OCI-LY1 (cell line): ENCODE measurements around the gene RAET1G.

Source experiments
- H2AFZ ChIP-seq: fragments of 200-600 bp; sonication (generic), shearing (Covaris generic); 2 replicates; pipeline ENCODE4 v1.6.0; 2014; ENCODE audit warnings: antibody characterized with exemption, mild to moderate bottlenecking, low read length
- H3F3A ChIP-seq: fragments of 200-600 bp; sonication (generic), shearing (Covaris generic); 2 replicates; pipeline ENCODE4 v1.6.0; 2014; ENCODE audit warnings: mild to moderate bottlenecking, antibody characterized with exemption, low read length, moderate library complexity; ENCODE audit not compliant: insufficient read depth
- H3K27ac ChIP-seq: fragments of 200-600 bp; sonication (generic); 2 replicates; pipeline ENCODE4 v1.5.1; 2014; ENCODE audit warnings: low read length, mixed run types, mild to moderate bottlenecking, low read depth; ENCODE audit not compliant: poor library complexity, severe bottlenecking
- H3K27me3 ChIP-seq: fragments of 200-600 bp; sonication (generic); 2 replicates; pipeline ENCODE4 v1.6.0; 2014; ENCODE audit warnings: antibody characterized with exemption, mild to moderate bottlenecking, low read length, moderate library complexity; ENCODE audit not compliant: insufficient read depth
- H3K36me3 ChIP-seq: fragments of 200-600 bp; sonication (generic); 2 replicates; pipeline ENCODE4 v1.6.1; 2014; ENCODE audit warnings: mild to moderate bottlenecking, antibody characterized with exemption, low read length, moderate library complexity, mixed read lengths; ENCODE audit not compliant: insufficient read depth
- H3K4me1 ChIP-seq: fragments of 200-600 bp; sonication (generic); 2 replicates; pipeline ENCODE4 v1.5.1; 2014; ENCODE audit warnings: mild to moderate bottlenecking, low read length, moderate library complexity; ENCODE audit not compliant: insufficient read depth, severe bottlenecking
- H3K4me2 ChIP-seq: fragments of 200-600 bp; sonication (generic), shearing (Covaris generic); 2 replicates; pipeline ENCODE4 v1.6.1; 2014; ENCODE audit warnings: low read length
- H3K4me3 ChIP-seq: fragments of 200-600 bp; sonication (generic); 2 replicates; pipeline ENCODE4 v1.5.1; 2014; ENCODE audit warnings: low read length, low read depth, mild to moderate bottlenecking, mixed read lengths; ENCODE audit not compliant: poor library complexity, severe bottlenecking
- H3K79me2 ChIP-seq: fragments of 200-600 bp; shearing (Covaris generic); 2 replicates; pipeline ENCODE4 v1.6.1; 2016; ENCODE audit warnings: mixed run types, low read length, mixed read lengths; ENCODE audit not compliant: insufficient read depth
- H3K9ac ChIP-seq: fragments of 200-600 bp; sonication (generic), shearing (Covaris generic); 2 replicates; pipeline ENCODE4 v1.6.1; 2014; ENCODE audit warnings: mild to moderate bottlenecking, low read length, mixed read lengths
- H3K9me2 ChIP-seq: fragments of 200-600 bp; sonication (generic), shearing (Covaris generic); 2 replicates; pipeline ENCODE4 v1.6.1; 2014; ENCODE audit warnings: low read depth, mild to moderate bottlenecking, low read length, mixed read lengths
- H3K9me3 ChIP-seq: fragments of 200-600 bp; shearing (Covaris generic); 2 replicates; pipeline ENCODE4 v1.6.1; 2014; ENCODE audit warnings: low read length, mixed read lengths
- H4K20me1 ChIP-seq: fragments of 200-600 bp; sonication (generic), shearing (Covaris generic); 2 replicates; pipeline ENCODE4 v1.6.0; 2016; ENCODE audit warnings: mild to moderate bottlenecking, low read length; ENCODE audit not compliant: insufficient read depth
- CTCF ChIP-seq: fragments of 200-600 bp; sonication (generic), shearing (Covaris generic); IDR thresholded peaks from 2 replicates; pipeline ENCODE4 v1.5.1; 2017; ENCODE audit warnings: mild to moderate bottlenecking, antibody characterized with exemption, low read length, moderate library complexity, mixed read lengths
- EZH2 ChIP-seq: fragments of 200-600 bp; sonication (generic), shearing (Covaris generic); IDR thresholded peaks from 2 replicates; pipeline ENCODE4 v1.8.0; 2017; ENCODE audit warnings: borderline replicate concordance, mixed run types, mild to moderate bottlenecking, antibody characterized with exemption, low read length, moderate library complexity, mixed read lengths

The RAET1G gene

GRCh38 chr6:149951626-149952025 lies 28.7 kb upstream of the RAET1G start:
- H3K36me3 ChIP-seq: no peaks in the 10 kb centered on the region
- no peaks in the 10 kb centered on the region for H3K9me2 ChIP-seq
- no peak overlapping the region for H3K4me2 ChIP-seq
- H3K4me3 ChIP-seq: no peak overlapping the region
- H3K4me1 ChIP-seq: no peaks in the 10 kb centered on the region
- H3K9ac ChIP-seq: no peak overlapping the region
- H3F3A ChIP-seq: no peaks in the 10 kb centered on the region
- H4K20me1 ChIP-seq: no peaks in the 10 kb centered on the region
- no peaks in the 10 kb centered on the region for H3K79me2 ChIP-seq
- no peak overlapping the region for H2AFZ ChIP-seq
- no peaks in the 10 kb centered on the region for H3K27me3 ChIP-seq
- TF ChIP-seq CTCF (no peak), EZH2 (no peak)
- no peak overlapping the region for H3K27ac ChIP-seq
- H3K9me3 ChIP-seq: no peaks in the 10 kb centered on the region

GRCh38 chr6:149951096-149951495 lies 28.2 kb upstream of the RAET1G start:
- no peak overlapping the region for H3K4me2 ChIP-seq
- no peaks in the 10 kb centered on the region for H3K36me3 ChIP-seq
- H3F3A ChIP-seq: no peaks in the 10 kb centered on the region
- no peak overlapping the region for H3K4me3 ChIP-seq
- H3K27ac ChIP-seq: no peak overlapping the region
- H3K9me2 ChIP-seq: no peaks in the 10 kb centered on the region
- H2AFZ ChIP-seq: no peak overlapping the region
- no peak for TF ChIP-seq CTCF
- H3K27me3 ChIP-seq: no peaks in the 10 kb centered on the region
- H3K79me2 ChIP-seq: no peaks in the 10 kb centered on the region
- H4K20me1 ChIP-seq: no peaks in the 10 kb centered on the region
- H3K9me3 ChIP-seq: no peaks in the 10 kb centered on the region
- H3K4me1 ChIP-seq: no peaks in the 10 kb centered on the region
- no peak overlapping the region for H3K9ac ChIP-seq

GRCh38 chr6:149950423-149950822 lies 27.5 kb upstream of the RAET1G start:
- H3K9me2 ChIP-seq: no peaks in the 10 kb centered on the region
- no peak for TF ChIP-seq EZH2
- no peak for TF ChIP-seq CTCF
- H4K20me1 ChIP-seq: no peaks in the 10 kb centered on the region
- no peak overlapping the region for H3K27ac ChIP-seq
- H3K36me3 ChIP-seq: no peaks in the 10 kb centered on the region
- no peak overlapping the region for H3K4me3 ChIP-seq
- no peaks in the 10 kb centered on the region for H3K9me3 ChIP-seq
- no peak overlapping the region for H2AFZ ChIP-seq
- H3K9ac ChIP-seq: no peak overlapping the region
- H3K4me1 ChIP-seq: no peaks in the 10 kb centered on the region
- no peaks in the 10 kb centered on the region for H3K27me3 ChIP-seq
- H3F3A ChIP-seq: no peaks in the 10 kb centered on the region
- H3K79me2 ChIP-seq: no peaks in the 10 kb centered on the region
- H3K4me2 ChIP-seq: no peak overlapping the region
